HG03066 (cell line): ENCODE measurements around the gene ZBTB40.

Experiments
- ATAC-seq: cut with Tn5 transposase; IDR thresholded peaks from one replicate; pipeline ENCODE4 v1.9.1; 2021; ENCODE audit warnings: low read depth; ENCODE audit not compliant: unreplicated experiment

The ZBTB40 gene

GRCh38 chr1:22496536-22497160, 45.0 kb downstream of the ZBTB40 start:
- no peak for ATAC-seq

- no peak for ATAC-seq
Measured at GRCh38 chr1:22498463-22498862, 46.8 kb downstream of the ZBTB40 start.

GRCh38 chr1:22500058-22500457, 48.4 kb downstream of the ZBTB40 start:
- no peak for ATAC-seq

GRCh38 chr1:22500471-22500870, 48.8 kb downstream of the ZBTB40 start:
- ATAC-seq, result no peak

GRCh38 chr1:22502202-22502601, 50.6 kb downstream of the ZBTB40 start:
- ATAC-seq, result no peak

- ATAC-seq, result no peak
Measured at GRCh38 chr1:22503721-22504410, 52.2 kb downstream of the ZBTB40 start.

GRCh38 chr1:22506130-22506692, 54.6 kb downstream of the ZBTB40 start:
- no peak for ATAC-seq

GRCh38 chr1:22507587-22507986, 55.9 kb downstream of the ZBTB40 start:
- no peak for ATAC-seq

GRCh38 chr1:22508329-22508728, 56.7 kb downstream of the ZBTB40 start:
- no peak for ATAC-seq

GRCh38 chr1:22508991-22509390, 57.3 kb downstream of the ZBTB40 start:
- ATAC-seq, result no peak

- no peak for ATAC-seq
Measured at GRCh38 chr1:22509815-22510214, 58.2 kb downstream of the ZBTB40 start.

- ATAC-seq, result no peak
Measured at GRCh38 chr1:22512873-22513272, 61.2 kb downstream of the ZBTB40 start.

- ATAC-seq, result no peak
Measured at GRCh38 chr1:22516906-22517571, 65.4 kb downstream of the ZBTB40 start.

- no peak for ATAC-seq
Measured at GRCh38 chr1:22517956-22518355, 66.3 kb downstream of the ZBTB40 start.

- no peak for ATAC-seq
Measured at GRCh38 chr1:22518379-22518778, 66.7 kb downstream of the ZBTB40 start.

- ATAC-seq, result no peak
Measured at GRCh38 chr1:22520871-22521270, 69.2 kb downstream of the ZBTB40 start.

- no peak for ATAC-seq
Measured at GRCh38 chr1:22521692-22522091, 70.0 kb downstream of the ZBTB40 start.

GRCh38 chr1:22522221-22522743, 70.6 kb downstream of the ZBTB40 start:
- ATAC-seq, result no peak

- ATAC-seq, result no peak
Measured at GRCh38 chr1:22524481-22524880, 72.8 kb downstream of the ZBTB40 start.

GRCh38 chr1:22525211-22525610, 73.6 kb downstream of the ZBTB40 start:
- ATAC-seq, result no peak

- ATAC-seq, result no peak
Measured at GRCh38 chr1:22525646-22526045, 74.0 kb downstream of the ZBTB40 start.
